Esophagus (tissue), 2 donors: ENCODE results near the gene IRGC. TPM values are rescaled to one million over a fixed set of nuclear protein-coding genes. Genes with fewer than 3 reads are reported as not detected.

Experiments used
- H3K27ac ChIP-seq, 2 donors: one replicate each; pipeline ENCODE4 v1.5.1; 2013; ENCODE audit warnings: low read depth in 2 of 2, mild to moderate bottlenecking in 2 of 2, inconsistent platforms in 1 of 2, low read length in 1 of 2, moderate library complexity in 1 of 2
- H3K27me3 ChIP-seq, 2 donors: one replicate each; pipeline ENCODE4 v1.6.1; 2013; ENCODE audit warnings: low read length in 2 of 2, control low read depth in 1 of 2, mild to moderate bottlenecking in 1 of 2; ENCODE audit not compliant: insufficient read depth in 2 of 2, control insufficient read depth in 1 of 2
- H3K36me3 ChIP-seq, 2 donors: one replicate each; pipeline ENCODE4 v1.6.1; 2013; ENCODE audit warnings: low read length in 1 of 2; ENCODE audit not compliant: control insufficient read depth in 2 of 2, insufficient read depth in 2 of 2
- H3K4me1 ChIP-seq, 2 donors: one replicate each; pipeline ENCODE4 v1.6.1; 2013; ENCODE audit warnings: low read length in 1 of 2; ENCODE audit not compliant: control insufficient read depth in 2 of 2, insufficient read depth in 2 of 2
- H3K4me3 ChIP-seq, 2 donors: one replicate each; pipeline ENCODE4 v1.5.1; 2013; ENCODE audit warnings: low read length in 2 of 2, mild to moderate bottlenecking in 2 of 2, low read depth in 1 of 2, moderate library complexity in 1 of 2
- H3K9me3 ChIP-seq, 2 donors: one replicate each; pipeline ENCODE4 v1.6.1; 2013; ENCODE audit warnings: mild to moderate bottlenecking in 2 of 2, low read depth in 1 of 2, low read length in 1 of 2, moderate library complexity in 1 of 2; ENCODE audit not compliant: control insufficient read depth in 2 of 2, insufficient read depth in 1 of 2
- WGBS, 2 donors: extraction: QIAGEN DNeasy Blood & Tissue Kit; methylation state at CpG; one replicate each; pipeline ENCODE4 v1.1.7; 2013; 5-methylcytosine and 5-hydroxymethylcytosine counted together
- polyA plus RNA-seq, 2 donors: library from polyadenylated mRNA; stranded (reverse); fragments of 200-250 nt; gene quantifications; one replicate each; pipeline ENCODE4 v1.2.3, GENCODE V29; 2013
- donor health status: healthy with polysubstance abuse.
- donor health status: Bipolar disorder and iron deficiency.

Gene IRGC
- polyA plus RNA-seq, 2 donors = not detected

GRCh38 chr19:43688059-43688701, 27.7 kb upstream of the IRGC start:
- no peak overlapping the region for H3K27ac ChIP-seq
- H3K4me3 ChIP-seq = no peak overlapping the region
- WGBS, 2 donors = 81 to 86% methylated on average over 10 of the region's 10 CpGs
- H3K36me3 ChIP-seq = no peaks in the 10 kb centered on the region
- no peaks in the 10 kb centered on the region for H3K27me3 ChIP-seq
- H3K9me3 ChIP-seq = peaks cover 0 to 8% of the 10 kb centered on the region in 2 donors
- H3K4me1 ChIP-seq = no peaks in the 10 kb centered on the region

- 55 to 68% methylated on average over 3 of the region's 3 CpGs for WGBS, 2 donors
These were observed 25.4 kb upstream of the IRGC start for GRCh38 chr19:43690444-43690843.

GRCh38 chr19:43690890-43691289, 25.0 kb upstream of the IRGC start:
- Histone ChIP-seq H3K9me3 (peaks cover 0 to 8% of the 10 kb centered on the region in 2 donors), H3K27ac (no peak overlapping the region), H3K36me3 (no peaks in the 10 kb centered on the region), H3K4me3 (no peak overlapping the region), H3K4me1 (no peaks in the 10 kb centered on the region), H3K27me3 (no peaks in the 10 kb centered on the region)
- 91% methylated on average over 3 of the region's 3 CpGs for WGBS, 2 donors

More at GRCh38 chr19:43690444-43690843, 25.4 kb upstream of the IRGC start:
- peaks cover 0 to 8% of the 10 kb centered on the region in 2 donors for H3K9me3 ChIP-seq
- H3K27ac ChIP-seq = no peak overlapping the region
- no peaks in the 10 kb centered on the region for H3K27me3 ChIP-seq
- no peaks in the 10 kb centered on the region for H3K4me1 ChIP-seq
- no peaks in the 10 kb centered on the region for H3K36me3 ChIP-seq
- no peak overlapping the region for H3K4me3 ChIP-seq

GRCh38 chr19:43691755-43692154, 24.1 kb upstream of the IRGC start:
- no peak overlapping the region for H3K4me3 ChIP-seq
- 88 to 90% methylated on average over 5 of the region's 5 CpGs for WGBS, 2 donors
- no peaks in the 10 kb centered on the region for H3K36me3 ChIP-seq
- H3K4me1 ChIP-seq = no peaks in the 10 kb centered on the region
- H3K27ac ChIP-seq = no peak overlapping the region
- peaks cover 0 to 12% of the 10 kb centered on the region in 2 donors for H3K9me3 ChIP-seq
- H3K27me3 ChIP-seq = no peaks in the 10 kb centered on the region

GRCh38 chr19:43692385-43692784, 23.5 kb upstream of the IRGC start:
- Histone ChIP-seq H3K4me3 (no peak overlapping the region), H3K9me3 (peaks cover 0 to 12% of the 10 kb centered on the region in 2 donors), H3K36me3 (no peaks in the 10 kb centered on the region), H3K27me3 (no peaks in the 10 kb centered on the region), H3K4me1 (no peaks in the 10 kb centered on the region), H3K27ac (no peak overlapping the region)
- 78 to 84% methylated on average over 2 of the region's 2 CpGs for WGBS, 2 donors

- no peaks in the 10 kb centered on the region for H3K36me3 ChIP-seq
- no peak overlapping the region for H3K27ac ChIP-seq
- peaks cover 0 to 12% of the 10 kb centered on the region in 2 donors for H3K9me3 ChIP-seq
- no peaks in the 10 kb centered on the region for H3K27me3 ChIP-seq
- 74 to 77% methylated on average over 4 of the region's 4 CpGs for WGBS, 2 donors
- H3K4me3 ChIP-seq = no peak overlapping the region
- no peaks in the 10 kb centered on the region for H3K4me1 ChIP-seq
These were observed 23.0 kb upstream of the IRGC start for GRCh38 chr19:43692877-43693276.

GRCh38 chr19:43694553-43694952, 21.3 kb upstream of the IRGC start:
- Histone ChIP-seq H3K27me3 (peaks cover 0 to 3% of the 10 kb centered on the region in 2 donors), H3K9me3 (peaks cover 0 to 12% of the 10 kb centered on the region in 2 donors), H3K27ac (no peak overlapping the region), H3K36me3 (no peaks in the 10 kb centered on the region), H3K4me1 (peaks cover 0 to 4% of the 10 kb centered on the region in 2 donors), H3K4me3 (no peak overlapping the region)
- 64 to 65% methylated on average over 5 of the region's 5 CpGs for WGBS, 2 donors

GRCh38 chr19:43695985-43696704, 19.7 kb upstream of the IRGC start:
- Histone ChIP-seq H3K4me3 (no peak overlapping the region), H3K9me3 (peaks cover 0 to 9% of the 10 kb centered on the region in 2 donors), H3K4me1 (peaks cover 0 to 8% of the 10 kb centered on the region in 2 donors), H3K36me3 (no peaks in the 10 kb centered on the region), H3K27ac (no peak overlapping the region), H3K27me3 (peaks cover 0 to 4% of the 10 kb centered on the region in 2 donors)
- 79 to 91% methylated on average over 6 of the region's 6 CpGs for WGBS, 2 donors

GRCh38 chr19:43697295-43697694, 18.6 kb upstream of the IRGC start:
- H3K4me3 ChIP-seq = no peak overlapping the region
- peaks cover 0 to 5% of the 10 kb centered on the region in 2 donors for H3K9me3 ChIP-seq
- H3K27ac ChIP-seq = no peak overlapping the region
- 73 to 87% methylated on average over 5 of the region's 5 CpGs for WGBS, 2 donors
- peaks cover 0 to 4% of the 10 kb centered on the region in 2 donors for H3K27me3 ChIP-seq
- H3K4me1 ChIP-seq = peaks cover 0 to 8% of the 10 kb centered on the region in 2 donors
- no peaks in the 10 kb centered on the region for H3K36me3 ChIP-seq
